ENCODE data around the gene USP35.

- TF ChIP-seq POLR2AphosphoS5 (IDR thresholded peaks at IDR 0.05; ENCODE audit: low read depth, low read length) (no peak), PAX5 (IDR thresholded peaks at IDR 0.05; ENCODE audit: insufficient read depth, low read length, severe bottlenecking) (no peak), POLR2A (IDR thresholded peaks at IDR 0.05; ENCODE audit: low read depth, low read length) (no peak), TAF1 (IDR thresholded peaks at IDR 0.05; ENCODE audit: low read depth, low read length) (no peak), POU2F2 (IDR thresholded peaks at IDR 0.05; ENCODE audit: low read depth, low read length) (no peak), SPI1 (IDR thresholded peaks at IDR 0.05; ENCODE audit: low read depth, low read length) (no peak)
These were observed 68.2 kb downstream of the USP35 start for GRCh38 chr11:78256962-78257361.

Data from GM12891 (cell line).